Activated naive CD8-positive, alpha-beta T cell treated with anti-CD3 and anti-CD28 coated beads, Interleukin-2, amount 50 U/mL, for 16 hours (primary cell): ENCODE results near the gene CORO2A.

Experiments
- DNase-seq: peaks from one replicate; pipeline ENCODE4 v3.0.0-alpha.2; 2020; ENCODE audit warnings: low read depth, low spot score

Gene CORO2A

DNA sequence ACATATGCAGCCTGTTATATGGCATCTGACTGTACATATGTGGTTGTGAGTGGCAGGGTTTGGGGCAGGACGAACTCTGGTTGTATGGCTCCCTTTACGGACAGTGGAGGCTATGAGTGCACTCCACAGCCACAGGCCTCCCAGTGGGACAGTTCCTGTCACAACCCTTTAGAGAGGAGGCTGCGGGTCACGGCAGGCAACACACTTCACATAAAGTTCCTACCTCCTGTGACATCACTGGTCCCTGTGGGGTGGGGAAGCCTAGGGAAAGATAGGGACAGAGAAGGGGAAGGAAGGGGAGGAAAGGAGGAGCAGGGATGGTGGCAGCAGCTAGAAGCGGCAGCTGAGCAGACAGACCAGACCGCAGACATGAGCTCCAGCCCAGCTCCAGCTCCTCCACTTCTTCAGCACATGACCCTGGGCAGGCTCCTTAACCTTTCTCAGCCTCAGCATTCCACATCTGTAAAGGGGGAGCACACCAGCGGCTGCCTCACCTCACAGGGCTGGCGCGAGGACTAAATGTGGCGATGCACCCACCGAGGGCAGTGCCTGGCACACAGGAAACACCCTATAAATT lies 27.4 kb upstream of the CORO2A start:
- no peak for DNase-seq

DNA sequence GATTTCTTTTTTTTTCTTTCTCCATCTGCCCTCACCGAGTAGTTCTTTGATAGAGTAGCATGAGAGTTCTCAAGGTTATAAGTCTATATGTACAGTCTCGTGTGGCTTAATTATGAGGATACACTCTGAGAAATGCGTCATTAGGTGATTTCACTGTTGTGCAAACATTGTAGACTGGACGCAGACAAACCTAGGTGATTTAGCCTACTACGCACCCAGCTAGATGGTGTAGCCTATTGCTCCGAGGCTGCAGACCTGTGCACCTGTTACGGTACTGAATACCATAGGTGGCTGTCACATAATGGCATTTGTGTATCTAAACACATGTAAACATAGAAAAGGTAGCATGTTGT lies 26.9 kb upstream of the CORO2A start:
- DNase-seq = no peak

DNA sequence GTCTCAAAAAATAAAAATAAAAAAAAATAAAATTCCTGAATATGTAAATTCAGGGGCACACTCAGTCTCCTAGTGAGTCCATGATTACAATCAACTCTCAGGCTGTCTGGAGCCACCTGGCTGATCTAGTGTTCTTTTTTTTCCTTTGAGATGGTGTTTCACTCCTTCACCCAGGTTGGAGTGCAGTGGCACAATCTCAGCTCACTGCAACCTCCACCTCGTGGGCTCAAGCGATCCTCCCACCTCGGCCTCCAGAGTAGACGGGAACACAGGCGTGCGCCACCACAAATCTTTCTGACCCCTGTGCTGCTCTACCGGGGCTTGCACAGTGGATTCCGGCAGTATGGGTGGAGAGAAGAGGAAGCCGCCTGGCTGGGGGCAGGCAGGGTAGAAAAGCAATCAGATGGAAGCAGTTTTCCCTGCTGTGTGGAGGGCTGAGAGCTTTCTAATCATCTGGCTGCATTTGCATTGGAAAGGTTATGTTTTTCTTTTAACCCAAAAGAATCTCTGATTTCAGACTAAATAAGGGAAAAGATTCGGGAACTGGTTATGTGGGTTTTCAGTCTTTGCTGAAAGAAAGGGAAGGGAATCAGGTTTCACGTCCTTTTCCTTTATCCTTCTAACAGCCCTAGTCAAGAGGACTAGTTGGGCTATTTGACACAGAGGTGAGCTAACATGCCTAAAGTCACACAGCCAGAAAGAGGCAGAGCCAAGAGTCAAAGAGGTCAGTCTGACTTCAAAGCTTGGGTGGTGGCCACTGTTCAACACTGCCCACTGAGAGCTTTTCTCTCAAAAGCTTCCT lies 26.3 kb upstream of the CORO2A start:
- no peak for DNase-seq

DNA sequence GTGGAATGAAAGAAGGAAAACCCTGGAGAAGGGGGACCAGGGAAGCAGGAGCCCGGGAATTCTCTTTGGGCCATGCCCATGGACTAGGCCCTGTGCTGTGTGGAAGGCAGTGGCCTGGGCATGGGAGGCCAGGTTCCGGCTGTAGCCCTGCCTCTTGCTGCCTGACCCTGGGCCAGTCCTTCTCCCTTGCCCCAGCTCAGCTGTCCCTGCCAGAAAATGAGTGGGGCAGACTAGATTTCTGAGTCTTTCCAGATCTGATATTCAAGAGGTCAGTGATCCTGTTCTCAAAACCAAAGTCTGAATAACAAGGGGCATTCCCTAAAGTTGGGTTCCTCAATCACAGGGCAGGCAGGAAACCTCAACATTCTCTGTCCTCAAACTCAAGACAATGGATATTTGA lies 24.8 kb upstream of the CORO2A start:
- no peak for DNase-seq

DNA sequence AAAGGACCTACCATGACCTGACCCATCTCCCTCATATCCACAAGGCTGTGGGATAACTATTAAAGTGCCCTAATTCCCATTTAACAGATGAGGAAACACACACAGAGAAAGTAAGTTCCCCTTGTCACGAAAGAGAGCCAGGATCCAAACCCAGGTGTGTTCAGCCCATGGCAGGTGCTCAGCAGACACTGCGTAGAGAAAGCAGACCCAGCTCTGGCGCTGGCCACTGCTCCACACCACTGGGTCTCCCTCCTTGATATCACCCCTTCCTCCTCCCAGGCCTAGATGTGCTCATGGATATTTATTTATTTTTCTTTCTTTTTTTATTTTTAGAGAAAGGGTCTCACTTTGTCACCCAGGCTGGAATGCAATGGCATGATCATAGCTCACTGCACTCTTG lies 24.0 kb upstream of the CORO2A start:
- no peak for DNase-seq

DNA sequence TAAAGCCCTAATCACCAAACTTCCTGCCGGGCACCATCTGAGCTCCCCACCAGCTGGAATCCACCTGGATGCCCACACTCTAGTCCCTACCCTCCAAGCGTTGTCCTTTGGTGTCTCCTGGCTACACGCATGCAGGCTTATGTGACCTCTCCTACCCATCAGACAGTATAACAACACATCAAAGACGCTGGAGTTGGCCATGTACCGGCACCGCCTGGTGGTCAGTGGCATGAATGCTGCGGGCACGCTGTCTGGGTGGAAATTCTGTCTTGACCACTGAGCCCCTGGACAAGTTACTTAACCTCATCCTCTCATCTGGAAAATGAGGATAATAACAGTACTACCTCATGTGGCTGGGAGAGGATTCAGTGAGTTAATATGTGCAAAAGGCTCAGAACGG lies 23.4 kb upstream of the CORO2A start:
- no peak for DNase-seq

DNA sequence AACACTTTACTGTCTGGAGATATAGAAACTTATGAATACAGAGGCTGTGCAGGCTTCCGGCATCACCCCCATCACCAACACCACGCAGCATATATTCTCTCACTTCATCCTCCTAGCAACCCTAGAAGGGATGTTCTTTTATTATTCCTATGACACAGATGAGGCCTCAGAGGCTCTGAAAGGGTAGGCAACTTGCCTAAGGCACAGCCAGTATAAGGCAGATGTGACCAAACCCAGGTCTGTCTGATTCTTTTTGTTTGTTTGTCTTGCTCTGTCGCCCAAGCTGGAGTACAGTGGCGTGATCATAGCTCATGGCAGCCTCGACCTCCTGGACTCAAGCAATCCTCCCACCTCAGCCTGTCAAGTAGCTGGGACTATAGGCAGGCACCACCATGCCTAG lies 22.8 kb upstream of the CORO2A start:
- DNase-seq = no peak

DNA sequence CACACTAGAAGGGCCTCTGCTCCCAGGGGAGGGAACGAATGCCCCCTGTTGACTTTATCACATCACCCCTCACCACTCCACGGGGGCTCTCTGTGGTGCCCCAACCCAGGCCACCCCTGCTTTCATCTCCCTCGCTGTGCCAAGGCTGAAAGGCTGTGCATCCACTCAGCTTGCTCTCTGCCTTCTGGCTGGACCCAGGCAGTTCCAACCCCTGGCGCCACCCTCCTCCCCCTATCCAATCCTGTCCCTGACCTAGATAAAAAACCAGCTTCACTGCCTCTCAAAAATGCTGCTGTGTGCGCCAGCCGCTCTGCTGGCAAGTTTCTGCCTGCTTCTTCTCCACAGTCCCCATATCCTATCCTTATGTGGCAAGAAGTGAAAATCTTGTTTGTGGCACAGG lies 22.4 kb upstream of the CORO2A start:
- DNase-seq = no peak

DNA sequence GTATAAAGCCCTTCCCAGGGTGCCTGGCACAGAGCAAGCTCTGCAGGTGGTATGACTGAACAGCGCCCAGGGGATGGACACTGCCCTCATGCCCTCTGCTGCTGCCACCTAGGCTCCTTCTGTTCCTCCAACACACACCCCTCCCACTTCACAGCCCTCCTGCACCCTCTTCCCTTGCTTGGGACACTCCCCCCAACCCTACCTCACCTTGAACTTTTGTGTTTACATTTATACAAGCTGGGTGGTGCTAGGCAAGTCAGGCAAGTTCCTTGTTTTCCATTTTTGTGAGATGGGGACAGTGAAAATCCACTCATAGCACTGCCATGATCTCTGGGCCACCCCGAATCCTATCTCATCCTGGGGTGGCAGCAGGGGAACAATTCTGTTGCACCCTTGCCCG lies 18.8 kb upstream of the CORO2A start:
- no peak for DNase-seq

DNA sequence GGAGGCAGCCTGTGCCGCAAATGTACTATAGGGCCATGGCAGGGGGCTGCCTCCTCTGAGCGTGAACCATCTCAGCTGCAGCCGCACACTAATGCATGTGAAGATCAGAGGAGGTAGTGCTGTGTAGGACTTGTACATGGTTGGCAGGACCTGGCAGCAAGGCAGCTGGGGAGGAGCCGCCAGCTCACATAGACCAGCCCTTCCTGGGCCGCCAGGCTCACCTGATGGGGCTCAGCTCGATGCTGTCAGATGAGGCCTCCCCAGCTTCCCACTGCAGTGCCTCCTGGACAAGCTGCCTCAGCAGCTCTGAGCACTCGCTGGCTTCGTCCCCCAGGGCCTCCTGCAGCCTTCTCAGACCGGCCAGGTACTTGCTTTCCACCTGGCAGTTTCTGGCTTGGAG lies 18.0 kb upstream of the CORO2A start:
- no peak for DNase-seq

DNA sequence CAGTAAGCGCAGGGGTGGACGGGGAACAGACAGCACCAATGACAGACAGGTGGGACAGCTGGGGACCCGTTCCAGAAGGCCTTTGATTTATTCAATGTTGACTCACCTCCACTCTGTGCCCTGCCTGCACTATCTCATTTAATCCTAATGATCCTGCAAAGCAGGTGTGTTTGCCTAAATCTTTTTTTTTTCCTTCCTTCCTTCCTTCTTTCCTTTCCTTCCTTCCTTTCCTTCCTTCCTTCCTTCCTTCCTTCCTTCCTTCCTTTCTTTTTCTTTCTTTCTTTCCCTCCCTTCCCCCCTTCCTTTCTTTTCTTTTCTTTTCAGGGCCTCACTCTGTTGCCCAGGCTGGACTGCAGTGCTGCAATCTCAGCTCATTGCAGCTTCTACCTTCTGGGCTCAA lies 17.1 kb upstream of the CORO2A start:
- DNase-seq = no peak

DNA sequence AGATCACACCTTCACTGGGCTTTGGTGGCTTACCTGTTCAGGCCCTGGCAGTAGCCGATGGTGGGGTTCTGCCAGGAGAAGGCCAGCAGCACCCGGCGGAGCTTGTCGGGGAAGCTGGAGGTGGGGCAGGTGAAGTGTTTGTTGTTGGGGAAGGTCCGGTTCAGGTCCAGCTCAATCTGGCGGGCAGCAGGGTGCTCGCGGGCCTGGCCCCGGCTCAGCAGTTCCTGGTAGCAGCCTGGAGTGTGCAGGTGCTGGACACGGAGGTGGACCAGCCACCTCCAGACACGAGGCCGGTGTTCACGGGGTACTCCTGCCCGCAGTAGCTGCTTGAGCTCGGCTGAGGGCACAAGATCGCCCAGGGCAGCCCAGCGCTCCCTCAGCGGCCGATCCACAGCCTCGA lies 16.2 kb upstream of the CORO2A start:
- DNase-seq = no peak

DNA sequence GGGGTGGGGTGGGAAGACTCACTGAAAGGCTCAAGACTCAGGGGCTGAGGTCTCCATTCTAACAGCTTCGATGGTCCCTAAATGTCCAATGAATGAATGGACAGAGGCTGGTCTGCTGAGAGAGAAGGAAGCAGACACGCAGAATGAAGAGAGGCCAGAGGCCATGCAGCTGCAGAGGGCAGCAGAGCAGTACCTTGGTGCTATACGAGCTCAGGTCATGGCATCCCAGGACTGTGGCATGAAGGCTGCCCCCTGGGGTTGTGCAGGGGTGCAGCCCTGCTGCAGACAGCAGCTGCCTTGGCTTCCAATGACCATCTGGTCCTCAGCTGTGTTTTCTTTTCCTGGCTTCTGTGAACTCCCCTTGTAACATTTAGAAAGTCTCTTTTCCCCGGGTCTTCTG lies 15.2 kb upstream of the CORO2A start:
- no peak for DNase-seq

DNA sequence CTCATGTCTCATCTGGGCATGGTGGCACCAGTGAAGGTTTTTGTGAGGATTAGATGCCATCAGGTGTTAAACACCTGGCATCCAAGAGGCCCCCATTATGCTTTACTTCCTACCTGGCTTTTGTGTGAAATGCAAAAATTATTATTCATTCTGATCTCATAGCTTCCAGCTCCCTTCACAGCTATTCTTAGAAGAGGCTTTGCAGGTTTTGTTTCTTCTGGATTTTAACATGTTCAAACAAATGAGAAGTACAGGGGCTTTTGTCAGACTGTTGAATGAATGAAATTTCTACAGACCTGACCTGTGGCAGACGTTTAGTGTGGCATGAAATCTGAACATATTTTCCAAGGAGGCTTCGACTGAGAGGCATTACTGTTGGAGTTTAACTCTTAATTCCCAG lies 14.3 kb upstream of the CORO2A start:
- DNase-seq = no peak

DNA sequence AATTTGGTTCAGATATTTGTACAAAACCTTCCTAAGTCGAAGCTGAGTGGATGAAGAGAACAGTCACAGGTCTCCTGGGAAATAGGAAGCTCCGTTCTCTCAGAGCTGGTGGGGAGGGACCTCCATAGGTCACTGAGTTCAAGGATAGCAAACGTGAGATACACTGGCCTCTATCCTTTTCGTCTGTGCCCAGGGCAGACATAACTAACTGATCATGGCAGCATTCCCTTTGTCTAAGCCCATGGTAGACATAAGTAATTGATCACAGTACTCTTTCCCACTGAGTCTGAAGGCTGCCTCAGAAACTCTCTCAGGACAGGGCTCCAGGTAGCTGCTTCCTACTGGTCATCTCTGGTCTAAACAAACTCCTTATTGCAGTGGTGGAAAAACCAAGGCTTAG lies 12.3 kb upstream of the CORO2A start:
- no peak for DNase-seq

DNA sequence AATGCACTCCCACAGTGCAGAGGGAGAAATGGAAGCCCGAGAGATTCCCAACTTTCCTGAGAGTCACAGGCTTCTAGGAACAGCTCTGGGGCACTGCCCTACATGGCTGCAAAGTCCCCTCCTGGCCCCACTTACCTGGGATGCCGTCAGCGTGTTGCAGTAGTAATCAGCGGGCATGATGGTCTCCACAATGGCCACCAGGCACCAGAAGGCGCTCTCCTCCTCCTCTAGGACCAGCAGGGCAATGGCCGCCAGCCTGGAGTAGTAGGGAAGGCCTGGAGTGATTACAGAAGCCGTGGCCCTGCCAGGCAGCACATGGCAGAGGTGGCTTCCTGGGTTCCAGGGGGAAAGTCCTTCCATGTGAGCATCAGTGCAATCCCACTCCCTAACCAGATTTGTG lies 10.7 kb upstream of the CORO2A start:
- DNase-seq = no peak

DNA sequence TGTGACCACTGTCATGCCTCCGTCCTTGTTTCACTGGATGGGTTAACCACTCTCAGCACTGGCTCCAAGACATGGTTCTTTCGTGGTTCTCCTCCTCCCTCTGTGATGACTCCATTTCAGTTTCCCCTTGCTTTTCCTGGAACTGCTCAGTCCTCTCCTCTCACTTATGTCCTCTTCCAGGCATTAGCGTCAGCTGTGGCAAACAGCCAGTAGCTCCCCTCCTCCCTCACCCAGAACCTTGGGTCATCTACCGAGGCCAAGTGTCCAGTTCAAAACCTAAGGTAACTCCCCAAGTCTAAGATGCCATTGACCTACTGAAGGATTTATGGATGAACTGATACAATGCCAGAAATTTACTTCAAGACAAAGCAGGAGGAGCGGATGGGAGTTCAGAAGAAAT lies 9.8 kb upstream of the CORO2A start:
- no peak for DNase-seq

DNA sequence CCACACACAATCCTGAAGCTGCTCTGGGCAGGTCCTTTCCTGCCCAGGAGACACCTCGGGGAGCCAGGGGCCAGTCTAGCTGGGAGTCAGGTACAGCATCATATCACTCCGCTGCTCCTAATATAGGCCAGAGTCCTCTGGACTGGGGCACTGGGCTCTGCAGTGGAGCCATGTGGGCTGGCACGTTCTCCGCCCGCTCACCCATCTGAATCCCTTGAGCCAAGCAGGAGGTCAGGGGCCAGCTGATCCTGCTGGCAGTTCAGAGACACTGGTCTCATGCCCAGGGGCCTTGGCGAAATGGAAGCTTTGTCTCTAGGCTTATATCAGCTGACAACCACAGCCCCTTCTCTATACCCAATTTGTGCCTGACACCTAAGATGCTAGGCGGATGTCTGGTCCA lies 9.3 kb upstream of the CORO2A start:
- DNase-seq = no peak

DNA sequence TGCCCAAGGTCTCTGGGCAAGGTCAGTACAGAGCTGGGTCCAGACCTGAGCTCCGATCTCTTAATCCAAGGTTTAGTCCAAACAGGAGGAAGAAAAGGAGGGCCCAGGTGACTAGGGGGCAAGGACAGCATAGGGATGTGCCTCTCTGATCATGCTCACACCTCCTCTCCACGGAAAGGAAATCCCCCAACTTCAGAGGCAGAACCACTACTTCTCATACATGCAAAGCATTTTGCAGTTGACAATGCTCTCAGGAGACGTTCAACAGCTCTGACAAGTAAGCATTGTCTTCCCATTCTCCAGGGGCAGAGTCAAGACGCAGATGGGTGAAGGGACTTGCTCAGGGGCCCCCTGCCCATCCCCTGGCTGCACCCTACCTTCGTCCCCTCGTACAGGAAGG lies 8.7 kb upstream of the CORO2A start:
- DNase-seq = no peak

DNA sequence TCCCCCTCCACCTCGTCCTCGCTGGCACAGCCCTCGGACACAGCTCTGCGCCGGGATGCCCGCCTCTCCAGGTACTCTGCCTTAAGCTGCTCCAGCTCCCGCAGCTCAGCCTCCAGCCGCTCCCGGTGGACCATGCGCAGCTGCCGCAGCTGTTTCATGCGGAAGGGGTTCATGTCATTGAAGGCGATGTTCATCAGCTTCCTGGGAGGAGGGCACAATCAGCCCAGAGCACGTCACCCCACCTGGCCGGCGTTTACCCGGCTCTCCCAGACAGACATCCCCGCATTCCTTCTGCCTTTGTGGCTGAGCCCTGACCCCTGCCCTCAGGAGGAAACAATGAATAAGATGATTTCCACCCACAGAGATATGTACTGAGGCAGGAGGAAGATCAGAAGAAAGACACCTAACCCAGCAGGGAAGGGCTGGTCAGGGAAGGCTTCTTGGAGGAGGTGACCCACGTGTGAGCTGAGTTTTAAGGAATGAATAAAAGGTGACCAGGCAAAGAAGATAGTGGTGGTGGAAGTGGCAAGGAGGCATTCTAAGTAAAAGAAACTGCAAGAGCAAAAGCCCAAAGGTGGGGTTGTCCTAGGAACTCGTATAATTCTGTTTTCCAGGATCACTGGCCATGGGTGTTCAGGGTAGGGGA lies 7.1 kb upstream of the CORO2A start:
- no peak for DNase-seq

DNA sequence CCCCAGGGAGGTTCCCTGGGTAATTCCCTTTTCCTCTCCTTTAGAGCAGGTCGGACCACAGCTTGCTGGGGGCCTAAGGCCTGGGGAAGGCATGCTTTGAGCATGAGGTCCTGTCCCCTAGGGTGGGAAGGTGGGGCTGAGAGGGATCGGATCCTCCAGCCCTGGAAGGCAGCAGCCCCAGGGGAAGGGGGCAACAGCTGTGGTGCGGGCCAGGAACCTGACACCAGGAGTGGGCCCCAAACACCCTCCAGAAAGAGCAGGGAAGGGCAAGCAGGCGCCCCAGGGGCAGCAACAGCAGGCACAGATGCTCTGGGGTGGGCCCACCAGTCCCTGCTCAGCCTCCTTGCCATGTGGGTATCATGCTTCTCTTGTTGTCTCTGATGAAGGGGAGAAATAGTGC lies 3.2 kb upstream of the CORO2A start:
- no peak for DNase-seq

DNA sequence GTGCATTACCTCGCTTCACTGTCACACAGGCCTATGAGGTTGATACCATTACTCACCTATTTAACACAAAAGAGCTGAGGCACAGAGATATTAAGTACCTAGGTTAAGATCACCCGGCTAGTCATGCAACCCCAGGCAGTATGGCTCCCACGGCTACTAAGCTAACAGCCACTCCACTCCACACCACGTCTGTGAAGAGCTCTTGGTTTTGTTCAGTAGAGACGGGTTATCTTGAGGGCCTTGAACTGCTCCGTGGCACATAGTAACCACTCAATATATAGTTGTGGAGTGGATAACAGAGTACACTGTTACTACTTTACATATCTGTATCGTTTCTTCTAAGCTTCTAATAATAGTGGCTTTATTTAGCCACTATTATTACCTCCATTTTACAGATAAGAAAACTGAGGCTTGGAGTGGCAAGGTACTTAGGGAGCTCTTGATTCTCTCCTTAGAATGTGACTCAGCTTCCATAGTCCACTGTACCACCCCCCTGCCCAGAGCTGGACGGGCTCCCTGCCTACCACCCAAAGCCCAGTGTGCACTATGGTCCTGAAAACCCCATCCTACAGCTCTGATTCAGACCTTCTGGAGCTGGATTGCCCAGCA lies 1.0 kb upstream of the CORO2A start:
- DNase-seq = no peak
